Calu3 (cell line): ENCODE measurements around the gene ART3. TPM values are rescaled to one million over a fixed set of nuclear protein-coding genes. Genes with fewer than 3 reads are reported as not detected.
"Not testable (repeated sequence)": the region's sequence is repeated elsewhere in the genome, so short reads cannot be mapped to it uniquely, and the experiment has no call there.

Experiments used
- BruUV-seq: library from RNA; stranded (reverse); fragments of 400-500 nt; replicated peaks from 2 replicates; lab custom pipeline; 2021; lab: Mats Ljungman, UMichigan
- CTCF ChIA-PET: fragments of 300-600 bp; sonication (Branson Sonifier 250); formaldehyde crosslinking; loops from one replicate; lab custom pipeline; 2022; ENCODE audit warnings: antibody characterized with exemption; lab: Charles Lee
- DNase-seq: peaks from one replicate; pipeline ENCODE4 v3.0.0; 2022
- H3K27ac Mint-ChIP-seq: one replicate; pipeline ENCODE4 v1.8.0; 2022; ENCODE audit warnings: mixed read lengths; ENCODE audit not compliant: unreplicated experiment
- H3K27me3 Mint-ChIP-seq: one replicate; pipeline ENCODE4 v1.8.0; 2022; ENCODE audit warnings: mixed read lengths; ENCODE audit not compliant: unreplicated experiment
- H3K36me3 Mint-ChIP-seq: one replicate; pipeline ENCODE4 v1.8.0; 2022; ENCODE audit warnings: mild to moderate bottlenecking, moderate library complexity, mixed read lengths; ENCODE audit not compliant: insufficient read depth, unreplicated experiment
- H3K4me1 Mint-ChIP-seq: one replicate; pipeline ENCODE4 v1.8.0; 2022; ENCODE audit warnings: mild to moderate bottlenecking, low read depth, mixed read lengths; ENCODE audit not compliant: unreplicated experiment
- H3K4me3 Mint-ChIP-seq: one replicate; pipeline ENCODE4 v1.8.0; 2022; ENCODE audit warnings: mild to moderate bottlenecking, low read depth, moderate library complexity, mixed read lengths; ENCODE audit not compliant: unreplicated experiment
- H3K9me3 Mint-ChIP-seq: one replicate; pipeline ENCODE4 v1.8.0; 2022; ENCODE audit warnings: low read depth, mixed read lengths; ENCODE audit not compliant: unreplicated experiment
- intact Hi-C: fragments of 100-400 bp; cut with micrococcal nuclease; formaldehyde crosslinking; loops from one replicate; pipeline ENCODE4 v1.10.0; 2022; ENCODE audit not compliant: unreplicated experiment
- total RNA-seq: library from RNA; stranded (reverse); gene quantifications from 2 replicates; pipeline ENCODE4 v1.2.3, GENCODE V29; 2022
- TF ChIP-seq, protein P1 (sequence below): fragments of 200-600 bp; IDR thresholded peaks from one replicate; pipeline ENCODE4 v1.8.0; 2022; ENCODE audit warnings: antibody characterized with exemption; ENCODE audit not compliant: unreplicated experiment

ART3 gene
- total RNA-seq, 1 experiment from 2014 or later: 1.7 TPM

- Mint-ChIP-seq H3K9me3 (no peaks in the 10 kb centered on the region), H3K4me3 (no peak within 1 kb of the TSS)
Observed at GRCh38 chr4:76035799-76036380, 38.6 kb upstream of the ART3 start, which contains the start of gene CXCL11. CXCL11 (minus strand) TSS chr4:76036070; CDS start chr4:76035987, 83 bp downstream.

DNA sequence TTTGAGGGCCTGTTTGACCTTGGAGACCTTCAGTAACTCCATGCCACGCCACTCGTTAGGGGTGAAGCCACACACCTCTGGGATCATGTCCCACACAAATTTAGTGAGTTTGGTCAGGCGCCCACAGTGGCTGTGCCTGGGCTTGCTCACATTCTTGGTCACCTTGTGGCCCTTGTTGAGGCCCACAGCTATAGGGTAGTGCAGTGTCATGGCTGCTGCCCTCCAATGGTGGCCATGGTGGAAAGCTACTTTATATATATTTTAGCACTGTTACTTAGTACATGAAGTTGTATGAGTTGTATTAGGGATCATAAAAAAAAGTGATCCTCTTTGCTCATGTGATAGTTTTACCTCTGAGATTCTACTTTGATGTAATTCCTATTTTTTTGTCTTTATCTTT, 37.7 kb upstream of the ART3 start:
- TF ChIP-seq, protein P1, sequence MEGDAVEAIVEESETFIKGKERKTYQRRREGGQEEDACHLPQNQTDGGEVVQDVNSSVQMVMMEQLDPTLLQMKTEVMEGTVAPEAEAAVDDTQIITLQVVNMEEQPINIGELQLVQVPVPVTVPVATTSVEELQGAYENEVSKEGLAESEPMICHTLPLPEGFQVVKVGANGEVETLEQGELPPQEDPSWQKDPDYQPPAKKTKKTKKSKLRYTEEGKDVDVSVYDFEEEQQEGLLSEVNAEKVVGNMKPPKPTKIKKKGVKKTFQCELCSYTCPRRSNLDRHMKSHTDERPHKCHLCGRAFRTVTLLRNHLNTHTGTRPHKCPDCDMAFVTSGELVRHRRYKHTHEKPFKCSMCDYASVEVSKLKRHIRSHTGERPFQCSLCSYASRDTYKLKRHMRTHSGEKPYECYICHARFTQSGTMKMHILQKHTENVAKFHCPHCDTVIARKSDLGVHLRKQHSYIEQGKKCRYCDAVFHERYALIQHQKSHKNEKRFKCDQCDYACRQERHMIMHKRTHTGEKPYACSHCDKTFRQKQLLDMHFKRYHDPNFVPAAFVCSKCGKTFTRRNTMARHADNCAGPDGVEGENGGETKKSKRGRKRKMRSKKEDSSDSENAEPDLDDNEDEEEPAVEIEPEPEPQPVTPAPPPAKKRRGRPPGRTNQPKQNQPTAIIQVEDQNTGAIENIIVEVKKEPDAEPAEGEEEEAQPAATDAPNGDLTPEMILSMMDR: no peak
- H3K4me3 Mint-ChIP-seq: no peak overlapping the region
- no peak overlapping the region for H3K27ac Mint-ChIP-seq
- no peaks in the 10 kb centered on the region for H3K9me3 Mint-ChIP-seq
- CTCF ChIA-PET: no interaction called here
- H3K36me3 Mint-ChIP-seq: no peaks in the 10 kb centered on the region
- DNase-seq: no peak
- BruUV-seq: no TSS peak
- intact Hi-C loops: no loop called here
- no peaks in the 10 kb centered on the region for H3K27me3 Mint-ChIP-seq
- no peaks in the 10 kb centered on the region for H3K4me1 Mint-ChIP-seq

More at GRCh38 chr4:76035799-76036380, 38.6 kb upstream of the ART3 start, which contains the start of gene CXCL11:
- Mint-ChIP-seq H3K36me3 (no peaks in the 10 kb centered on the region), H3K27ac (no peak within 1 kb of the TSS), H3K4me1 (no peaks in the 10 kb centered on the region), H3K27me3 (no peaks in the 10 kb centered on the region)
- no peak for DNase-seq
- intact Hi-C loops: no loop called here
- BruUV-seq: no TSS peak
- TF ChIP-seq, protein P1: no peak
- CTCF ChIA-PET: no interaction called here

- H3K9me3 Mint-ChIP-seq, H3K4me3 Mint-ChIP-seq, H3K4me1 Mint-ChIP-seq, H3K27ac Mint-ChIP-seq, DNase-seq, H3K36me3 Mint-ChIP-seq, BruUV-seq, H3K27me3 Mint-ChIP-seq, intact Hi-C loops, CTCF ChIA-PET: not testable (repeated sequence)
Observed at GRCh38 chr4:76042241-76042998, 32.1 kb upstream of the ART3 start.

- intact Hi-C loops, CTCF ChIA-PET, H3K27me3 Mint-ChIP-seq, H3K9me3 Mint-ChIP-seq, H3K4me3 Mint-ChIP-seq, BruUV-seq, H3K36me3 Mint-ChIP-seq, DNase-seq, H3K27ac Mint-ChIP-seq, H3K4me1 Mint-ChIP-seq: not testable (repeated sequence)
Observed at GRCh38 chr4:76043306-76043705, 31.2 kb upstream of the ART3 start.

GRCh38 chr4:76044686-76045085, 29.8 kb upstream of the ART3 start:
- H3K27ac Mint-ChIP-seq, H3K9me3 Mint-ChIP-seq, DNase-seq, H3K27me3 Mint-ChIP-seq, H3K4me1 Mint-ChIP-seq, BruUV-seq, CTCF ChIA-PET, H3K4me3 Mint-ChIP-seq, intact Hi-C loops, H3K36me3 Mint-ChIP-seq: not testable (repeated sequence)

DNA sequence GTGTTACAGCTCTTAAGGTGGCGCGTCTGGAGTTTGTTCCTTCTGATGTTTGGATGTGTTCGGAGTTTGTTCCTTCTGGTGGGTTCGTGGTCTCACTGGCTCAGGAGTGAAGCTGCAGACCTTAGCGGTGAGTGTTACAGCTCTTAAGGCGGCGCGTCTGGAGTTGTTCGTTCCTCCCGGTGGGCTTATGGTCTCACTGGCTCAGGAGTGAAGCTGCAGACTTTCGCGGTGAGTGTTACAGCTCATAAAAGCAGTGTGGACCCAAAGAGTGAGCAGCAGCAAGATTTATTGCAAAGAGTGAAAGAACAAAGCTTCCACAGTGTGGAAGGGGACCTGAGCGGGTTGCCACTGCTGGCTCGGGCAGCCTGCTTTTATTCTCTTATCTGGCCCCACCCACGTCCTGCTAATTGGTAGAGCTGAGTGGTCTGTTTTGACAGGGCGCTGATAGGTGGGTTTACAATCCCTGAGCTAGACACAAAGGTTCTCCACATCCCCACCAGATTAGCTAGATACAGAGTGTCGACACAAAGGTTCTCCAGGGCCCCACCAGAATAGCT, 24.6 kb upstream of the ART3 start:
- DNase-seq, H3K4me1 Mint-ChIP-seq, intact Hi-C loops, H3K9me3 Mint-ChIP-seq, CTCF ChIA-PET, BruUV-seq, H3K36me3 Mint-ChIP-seq, H3K27me3 Mint-ChIP-seq, H3K4me3 Mint-ChIP-seq, H3K27ac Mint-ChIP-seq: not testable (repeated sequence)

DNA sequence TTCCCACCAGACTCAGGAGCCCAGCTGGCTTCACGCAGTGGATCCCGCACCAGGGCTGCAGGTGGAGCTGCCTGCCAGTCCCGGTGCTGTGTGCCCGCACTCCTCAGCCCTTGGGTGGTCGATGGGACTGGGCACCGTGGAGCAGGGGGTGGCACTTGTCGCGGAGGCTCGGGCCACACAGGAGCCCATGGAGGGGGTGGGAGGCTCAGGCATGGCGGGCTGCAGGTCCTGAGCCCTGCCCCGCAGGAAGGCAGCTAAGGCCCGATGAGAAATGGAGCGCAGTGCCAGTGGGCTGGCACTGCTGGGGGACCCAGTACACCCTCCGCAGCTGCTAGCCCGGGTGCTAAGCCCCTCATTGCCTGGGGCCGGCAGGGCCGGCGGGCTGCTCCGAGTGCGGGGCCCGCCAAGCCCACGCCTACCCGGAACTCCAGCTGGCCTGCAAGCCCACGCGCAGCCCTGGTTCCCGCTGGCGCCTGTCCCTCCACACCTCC, 23.9 kb upstream of the ART3 start:
- intact Hi-C loops, H3K36me3 Mint-ChIP-seq: not testable (repeated sequence)

More for the DNA sequence above, 23.9 kb upstream of the ART3 start:
- H3K27me3 Mint-ChIP-seq, CTCF ChIA-PET, H3K4me3 Mint-ChIP-seq, H3K9me3 Mint-ChIP-seq, BruUV-seq, H3K4me1 Mint-ChIP-seq, H3K27ac Mint-ChIP-seq, DNase-seq: not testable (repeated sequence)
